RPMI8226 (cell line): ENCODE results near the gene DACT1.
A peak's percentile ranks its signal among the peaks of the same experiment; 100 is the strongest.

Experiments used
- DNase-seq: peaks from one replicate; pipeline ENCODE4 v3.0.0-alpha.2; 2015

The DACT1 gene

GRCh38 chr14:58637040-58637390 lies 747 bp upstream of the DACT1 start:
- no peak for DNase-seq

GRCh38 chr14:58638231-58639197 lies 752 bp downstream of the DACT1 start:
- DNase-seq: no peak

GRCh38 chr14:58639198-58639565 lies 1.4 kb downstream of the DACT1 start:
- DNase-seq: no peak

- DNase-seq: peak; percentile 15
Measured at GRCh38 chr14:58639842-58640484, 2.2 kb downstream of the DACT1 start.

- DNase-seq: no peak
Measured at GRCh38 chr14:58640959-58641358, 3.2 kb downstream of the DACT1 start.

- no peak for DNase-seq
Measured at GRCh38 chr14:58641509-58641908, 3.7 kb downstream of the DACT1 start.

- no peak for DNase-seq
Measured at GRCh38 chr14:58643366-58643765, 5.6 kb downstream of the DACT1 start.

GRCh38 chr14:58645641-58646040 lies 7.9 kb downstream of the DACT1 start:
- no peak for DNase-seq

GRCh38 chr14:58646479-58646878 lies 8.7 kb downstream of the DACT1 start:
- DNase-seq: no peak

- no peak for DNase-seq
Measured at GRCh38 chr14:58647777-58648176, 10.0 kb downstream of the DACT1 start.

- DNase-seq: no peak
Measured at GRCh38 chr14:58650857-58651256, 13.1 kb downstream of the DACT1 start.

GRCh38 chr14:58656671-58657411 lies 19.1 kb downstream of the DACT1 start:
- no peak for DNase-seq

- no peak for DNase-seq
Measured at GRCh38 chr14:58659061-58659460, 21.3 kb downstream of the DACT1 start.

- DNase-seq: no peak
Measured at GRCh38 chr14:58659846-58660245, 22.1 kb downstream of the DACT1 start.

GRCh38 chr14:58660407-58660806 lies 22.6 kb downstream of the DACT1 start:
- no peak for DNase-seq

GRCh38 chr14:58662018-58662417 lies 24.3 kb downstream of the DACT1 start:
- no peak for DNase-seq

- no peak for DNase-seq
Measured at GRCh38 chr14:58662759-58663158, 25.0 kb downstream of the DACT1 start.

GRCh38 chr14:58663494-58664111 lies 25.8 kb downstream of the DACT1 start:
- no peak for DNase-seq

GRCh38 chr14:58665773-58666500 lies 28.2 kb downstream of the DACT1 start:
- DNase-seq: no peak

- no peak for DNase-seq
Measured at GRCh38 chr14:58666737-58667136, 29.0 kb downstream of the DACT1 start.

GRCh38 chr14:58667900-58668299 lies 30.1 kb downstream of the DACT1 start:
- DNase-seq: no peak

GRCh38 chr14:58668848-58669480 lies 31.2 kb downstream of the DACT1 start:
- DNase-seq: no peak
